Transverse colon (tissue), 4 donors: ENCODE results near the gene DLG2. TPM values are rescaled to one million over a fixed set of nuclear protein-coding genes. Genes with fewer than 3 reads are reported as not detected.

Source experiments
- DNase-seq: peaks from one replicate; pipeline ENCODE4 v3.0.0-alpha.2; 2019
- H3K27ac ChIP-seq, 4 donors: fragments of 200-600 bp; sonication (generic); 2 replicates each; pipeline ENCODE4 v1.5.1; 2016 to 2018; ENCODE audit warnings: inconsistent platforms in 4 of 4
- H3K27me3 ChIP-seq: fragments of 200-600 bp; sonication (generic); 2 replicates; pipeline ENCODE4 v1.5.1; 2017; ENCODE audit warnings: inconsistent platforms
- H3K36me3 ChIP-seq, 4 donors: fragments of 200-600 bp; sonication (generic); 2 replicates each; pipeline ENCODE4 v1.5.1; 2017 to 2019; ENCODE audit warnings: inconsistent platforms in 4 of 4
- H3K4me1 ChIP-seq, 4 donors: fragments of 200-600 bp; sonication (generic); 2 replicates each; pipeline ENCODE4 v1.5.1; 2017 to 2020; ENCODE audit warnings: inconsistent platforms in 4 of 4
- H3K4me3 ChIP-seq, 4 donors: fragments of 200-600 bp; sonication (generic); 1 replicate in 1 of 4; 2 replicates in 3 of 4; pipeline versions ENCODE4 v1.5.1 to v1.6.1; 2017 to 2019; ENCODE audit warnings: inconsistent platforms in 4 of 4
- H3K9me3 ChIP-seq, 2 donors: fragments of 200-600 bp; sonication (generic); 2 replicates each; pipeline ENCODE4 v1.5.1; 2017 to 2019; ENCODE audit warnings: inconsistent platforms in 2 of 2
- CTCF ChIP-seq, 5 experiments: fragments of 200-600 bp in 3 of 5; fragments of 450-650 bp in 2 of 5; sonication (generic) in 3 of 5; IDR thresholded peaks; 1 replicate in 2 of 5; 2 replicates in 3 of 5; pipeline ENCODE4 v1.5.1; 2016 to 2017; ENCODE audit warnings: antibody characterized with exemption in 5 of 5, inconsistent platforms in 3 of 5, mild to moderate bottlenecking in 2 of 5, moderate library complexity in 1 of 5
- EP300 ChIP-seq: sonication (generic); formaldehyde crosslinking; IDR thresholded peaks from one replicate; pipeline ENCODE4 v1.6.1; 2017; ENCODE audit warnings: antibody characterized with exemption, low read depth
- POLR2A ChIP-seq: fragments of 450-650 bp; IDR thresholded peaks from one replicate; pipeline ENCODE4 v1.6.1; 2016; ENCODE audit warnings: antibody characterized with exemption, mild to moderate bottlenecking, moderate library complexity
- POLR2AphosphoS5 ChIP-seq, 3 donors: sonication (generic); formaldehyde crosslinking; IDR thresholded peaks; one replicate each; pipeline ENCODE4 v1.6.1; 2016; ENCODE audit warnings: antibody characterized with exemption in 3 of 3
- WGBS, 2 donors: methylation state at CpG; one replicate each; pipeline ENCODE4 v1.1.5; 2018; ENCODE audit warnings: low coverage in 1 of 2; 5-methylcytosine and 5-hydroxymethylcytosine counted together
- in situ Hi-C, 4 donors: fragments of 200-750 bp; cut with MboI; loops; one replicate each; pipeline versions ENCODE4 v1.15.0 to v1.15.1; 2017; ENCODE audit warnings: low sequenced_read_pairs in 3 of 4, low pct_ligation_motif_present in 1 of 4, low pct_unique_long_range_greater_than_20kb in 1 of 4
- intact Hi-C: fragments of 100-400 bp; cut with DNase I; formaldehyde crosslinking; loops from one replicate; pipeline ENCODE4 v1.15.1; 2023; ENCODE audit warnings: low total_unique reads
- total RNA-seq, 4 donors: library from RNA; depleted of rRNA; stranded (reverse); fragments of >200 nt; gene quantifications; one replicate each; pipeline ENCODE4 v1.1.0, GENCODE V29; 2016

The DLG2 gene
- total RNA-seq, 4 donors from 2014 or later = 1.9 to 28.3 (median 3.7) TPM

DNA sequence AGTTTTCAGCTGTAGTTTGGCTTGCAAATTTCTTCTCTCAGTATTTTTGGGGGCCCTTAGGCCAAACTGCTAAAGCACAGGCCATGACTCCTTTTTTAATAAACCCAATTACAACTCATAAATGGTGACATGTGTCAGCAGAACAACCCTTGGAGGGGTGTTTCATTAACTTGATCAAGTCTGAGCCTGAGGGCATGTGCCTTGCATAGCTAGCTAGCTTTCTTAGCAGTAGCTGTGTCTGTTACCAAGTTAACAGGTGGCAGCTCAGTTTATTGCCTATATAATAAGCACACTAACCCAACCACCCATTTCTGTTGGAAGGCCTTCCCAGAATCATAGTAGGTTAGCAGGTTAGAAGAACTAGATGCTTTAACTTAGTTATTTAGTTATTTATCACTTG, 1390.7 kb downstream of the DLG2 start:
- no peak for DNase-seq
- Histone ChIP-seq H3K27me3 (no peaks in the 10 kb centered on the region), H3K4me3 (no peak overlapping the region), H3K9me3 (no peaks in the 10 kb centered on the region), H3K27ac (no peak overlapping the region), H3K4me1 (no peaks in the 10 kb centered on the region), H3K36me3 (no peaks in the 10 kb centered on the region)
- in situ Hi-C loops = no loop called here
- no peak for TF ChIP-seq POLR2A
- no peak for TF ChIP-seq CTCF (IDR thresholded peaks at IDR 0.05)
- TF ChIP-seq POLR2AphosphoS5 (IDR thresholded peaks at IDR 0.05) = no peak
- no peak for TF ChIP-seq EP300
- intact Hi-C loops = no loop called here

- intact Hi-C loops (no loop called here), in situ Hi-C loops (no loop called here)
- no peaks in the 10 kb centered on the region for H3K36me3 ChIP-seq
- no peak for DNase-seq
- no peaks in the 10 kb centered on the region for H3K27me3 ChIP-seq
- no peak overlapping the region for H3K4me3 ChIP-seq
- TF ChIP-seq POLR2AphosphoS5 (IDR thresholded peaks at IDR 0.05) (no peak), CTCF (IDR thresholded peaks at IDR 0.05) (no peak), EP300 (no peak), POLR2A (no peak)
- no peak overlapping the region for H3K27ac ChIP-seq
- H3K4me1 ChIP-seq = no peaks in the 10 kb centered on the region
- WGBS, 2 donors = 52 to 53% methylated on average over 4 of the region's 4 CpGs
- H3K9me3 ChIP-seq = no peaks in the 10 kb centered on the region
These were observed 1392.5 kb downstream of the DLG2 start for GRCh38 chr11:84234462-84235202.

DNA sequence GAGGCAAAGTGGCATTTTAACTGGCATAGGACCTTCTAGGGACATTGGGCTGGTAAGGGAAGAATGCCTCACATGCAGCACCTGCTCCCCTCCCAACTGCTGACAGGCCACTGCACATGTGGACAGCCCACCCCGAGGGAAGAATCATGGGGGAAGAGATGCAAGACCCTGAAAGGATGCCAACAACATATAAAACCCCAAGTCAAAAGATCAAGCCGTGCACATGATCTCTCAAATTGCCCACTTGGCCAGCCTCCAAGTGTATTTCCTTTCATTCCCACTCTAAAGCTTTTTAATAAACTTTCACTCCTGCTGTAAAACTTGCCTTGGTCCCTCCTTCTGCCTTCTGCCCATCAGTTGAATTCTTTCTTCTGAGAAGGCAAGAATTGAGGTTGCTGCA, 1393.1 kb downstream of the DLG2 start:
- Histone ChIP-seq H3K4me1 (no peaks in the 10 kb centered on the region), H3K27me3 (no peaks in the 10 kb centered on the region), H3K9me3 (no peaks in the 10 kb centered on the region), H3K27ac (no peak overlapping the region), H3K36me3 (no peaks in the 10 kb centered on the region), H3K4me3 (no peak overlapping the region)
- 25% methylated on average over 2 of the region's 2 CpGs; no CpG with 5 or more reads in 1 of the 2 donors for WGBS, 2 donors
- intact Hi-C loops = no loop called here
- no peak for DNase-seq
- TF ChIP-seq EP300 (no peak), CTCF (IDR thresholded peaks at IDR 0.05) (no peak), POLR2AphosphoS5 (IDR thresholded peaks at IDR 0.05) (no peak), POLR2A (no peak)
- in situ Hi-C loops = no loop called here

DNA sequence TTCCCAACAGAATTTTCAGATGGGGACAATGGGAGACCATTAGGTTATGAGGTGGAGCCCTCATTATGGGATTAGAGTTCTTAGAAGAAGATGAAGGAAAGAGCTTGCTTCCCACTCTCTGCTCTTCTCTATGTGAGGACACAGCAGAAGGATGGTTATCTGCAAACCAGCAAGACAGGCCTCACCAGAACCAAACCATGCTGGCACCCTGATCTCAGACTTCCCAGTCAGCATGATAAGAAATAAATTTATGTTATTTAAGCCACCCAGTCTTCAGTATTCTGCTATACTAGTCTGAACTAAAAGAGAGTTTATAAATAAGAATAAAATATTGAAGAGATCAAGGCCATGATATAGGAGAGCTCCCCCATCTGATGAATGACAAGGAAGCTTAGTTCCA, 1394.6 kb downstream of the DLG2 start:
- no peak for DNase-seq
- Histone ChIP-seq H3K27me3 (no peaks in the 10 kb centered on the region), H3K27ac (no peak overlapping the region), H3K36me3 (no peaks in the 10 kb centered on the region), H3K9me3 (no peaks in the 10 kb centered on the region), H3K4me1 (no peaks in the 10 kb centered on the region), H3K4me3 (no peak overlapping the region)
- in situ Hi-C loops (no loop called here), intact Hi-C loops (no loop called here)
- TF ChIP-seq POLR2A (no peak), EP300 (no peak)

GRCh38 chr11:84230402-84230801, 1396.7 kb downstream of the DLG2 start:
- 87 to 88% methylated on average over 3 of the region's 3 CpGs for WGBS, 2 donors
- Histone ChIP-seq H3K4me1 (no peaks in the 10 kb centered on the region), H3K27ac (no peak overlapping the region), H3K36me3 (no peaks in the 10 kb centered on the region), H3K9me3 (no peaks in the 10 kb centered on the region), H3K27me3 (no peaks in the 10 kb centered on the region), H3K4me3 (no peak overlapping the region)
- TF ChIP-seq POLR2A (no peak), EP300 (no peak), CTCF (IDR thresholded peaks at IDR 0.05) (no peak), POLR2AphosphoS5 (IDR thresholded peaks at IDR 0.05) (no peak)
- in situ Hi-C loops = no loop called here
- no peak for DNase-seq
- intact Hi-C loops = no loop called here
